HG03521 (cell line): Measurements from ENCODE around the gene PROK1.

Experiments used
- ATAC-seq: cut with Tn5 transposase; IDR thresholded peaks from one replicate; pipeline ENCODE4 v1.9.1; 2021; ENCODE audit warnings: mild to moderate bottlenecking, moderate library complexity; ENCODE audit not compliant: unreplicated experiment

PROK1 gene

DNA sequence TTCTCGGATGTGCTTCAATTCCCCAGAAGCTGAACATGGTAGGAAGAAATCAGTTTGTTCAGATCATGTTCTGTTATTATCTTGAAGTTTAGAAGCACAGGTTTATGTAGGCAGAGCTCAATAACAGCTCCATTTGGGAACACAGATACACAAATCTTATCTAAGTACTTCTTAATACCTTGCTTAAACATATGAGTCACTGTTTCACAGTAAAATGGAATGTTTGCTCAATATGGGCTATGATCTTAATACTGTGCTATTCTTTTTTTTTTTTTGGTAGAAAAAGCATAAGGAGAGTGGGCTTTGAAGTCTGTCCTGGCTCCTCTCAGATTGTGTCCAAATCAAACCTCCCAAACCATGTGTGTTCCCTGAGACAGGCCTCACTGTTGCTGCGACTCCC, 13.4 kb downstream of the PROK1 start:
- no peak for ATAC-seq

GRCh38 chr1:110465038-110465813, 14.3 kb downstream of the PROK1 start:
- ATAC-seq, result no peak

- no peak for ATAC-seq
These were observed 14.9 kb downstream of the PROK1 start for GRCh38 chr1:110465814-110466380.

DNA sequence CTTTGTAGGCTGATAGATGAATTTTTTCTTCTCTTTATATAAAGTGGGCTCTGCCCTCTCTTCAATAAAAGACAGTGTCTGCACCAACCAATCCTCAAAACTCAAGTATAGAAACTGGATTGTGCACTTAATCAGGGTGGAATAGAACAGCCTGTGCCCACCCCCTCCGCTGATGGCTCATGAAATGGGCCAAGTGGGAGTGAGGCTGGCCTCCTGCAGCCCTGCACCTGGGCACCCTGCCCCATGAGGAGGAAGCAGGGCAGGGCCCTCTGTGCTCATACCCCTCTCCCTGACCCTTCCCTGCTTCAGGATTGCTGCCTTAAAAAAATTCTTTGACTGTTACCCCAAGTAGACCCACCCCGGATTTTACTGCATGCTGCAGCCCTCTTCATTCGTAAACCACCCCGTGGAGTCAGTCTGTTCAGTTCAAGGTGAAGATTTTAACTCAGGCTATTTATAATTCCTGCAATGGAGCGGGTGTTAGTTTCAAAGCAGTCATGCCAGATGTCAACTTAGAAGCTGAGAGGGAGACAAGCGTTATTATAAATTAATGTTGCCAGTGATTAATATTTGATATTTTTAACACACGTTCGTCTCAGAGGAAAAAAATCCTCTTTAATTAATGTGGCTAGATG, 15.8 kb downstream of the PROK1 start:
- ATAC-seq, result no peak

GRCh38 chr1:110471131-110471530, 20.2 kb downstream of the PROK1 start:
- ATAC-seq, result no peak

- ATAC-seq, result no peak
These were observed 21.6 kb downstream of the PROK1 start for GRCh38 chr1:110472546-110472945.

- no peak for ATAC-seq
These were observed 23.5 kb downstream of the PROK1 start for GRCh38 chr1:110474444-110474843.

DNA sequence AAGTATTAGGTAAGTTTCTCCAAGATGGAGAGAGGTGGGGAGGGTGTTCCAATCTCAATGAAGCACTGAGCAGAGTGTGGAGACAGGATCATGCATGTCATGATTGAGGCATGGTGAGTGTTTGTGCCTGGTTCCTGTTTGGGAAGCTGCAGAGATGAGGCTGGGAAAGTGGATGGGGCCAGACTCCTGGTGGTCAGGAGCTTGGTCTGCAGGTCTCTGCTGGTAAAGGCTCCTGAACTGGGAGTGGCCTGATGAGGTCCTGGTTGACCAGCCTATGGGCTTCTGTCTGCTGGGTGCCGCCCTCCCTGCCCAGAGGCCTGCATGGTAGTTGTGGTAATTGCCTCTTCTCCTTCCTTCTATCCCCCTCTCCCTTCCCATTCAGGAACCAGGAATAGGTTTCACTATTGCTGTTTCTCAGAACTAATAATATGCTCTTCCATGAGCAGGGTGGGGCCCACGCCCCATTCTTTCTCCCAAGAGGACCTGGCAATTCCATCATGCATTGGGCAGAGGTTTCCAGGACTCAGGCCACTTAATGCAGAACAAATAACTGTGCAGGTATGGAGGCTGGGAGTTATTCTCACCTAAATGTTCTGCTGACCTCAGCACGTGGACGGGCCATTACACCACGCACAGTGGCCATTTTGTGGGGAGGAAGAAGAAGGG, 24.5 kb downstream of the PROK1 start:
- ATAC-seq, result no peak

DNA sequence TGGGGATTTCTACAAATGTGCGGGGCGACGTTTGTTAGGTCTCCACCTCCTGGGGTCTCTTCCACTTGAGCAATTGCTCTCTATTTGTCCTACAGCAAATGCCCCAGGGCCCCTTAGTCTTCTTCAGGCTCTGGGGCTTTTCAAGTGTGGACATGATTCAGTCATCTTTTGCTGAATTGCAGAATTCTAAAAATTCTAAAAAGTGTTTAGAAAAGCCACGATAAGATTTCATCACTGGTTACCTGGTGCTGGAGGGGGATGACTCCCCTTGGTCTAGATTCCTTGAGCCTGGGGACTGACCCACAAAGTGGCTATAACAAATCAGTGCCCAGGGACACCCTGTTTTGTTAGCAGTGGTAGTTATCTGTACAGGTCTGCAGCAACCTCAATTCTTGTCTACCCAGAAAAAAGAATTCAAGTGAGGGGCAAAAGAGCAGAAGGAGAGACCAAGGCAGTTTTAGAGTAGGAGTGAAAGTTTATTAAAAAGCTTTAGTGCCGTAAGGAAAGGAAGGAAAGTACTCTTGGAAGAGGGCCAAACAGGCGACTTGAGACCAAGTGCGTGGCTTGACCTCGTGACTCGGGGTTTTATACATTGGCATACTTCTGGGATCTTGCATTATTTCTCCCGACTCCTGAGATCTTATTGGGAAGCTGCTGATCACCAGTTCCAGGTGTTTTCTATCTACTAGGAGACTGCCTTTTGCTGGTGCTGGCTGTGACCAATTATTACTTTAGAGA, 25.2 kb downstream of the PROK1 start:
- ATAC-seq, result no peak

GRCh38 chr1:110477041-110477440, 26.1 kb downstream of the PROK1 start:
- ATAC-seq, result no peak

DNA sequence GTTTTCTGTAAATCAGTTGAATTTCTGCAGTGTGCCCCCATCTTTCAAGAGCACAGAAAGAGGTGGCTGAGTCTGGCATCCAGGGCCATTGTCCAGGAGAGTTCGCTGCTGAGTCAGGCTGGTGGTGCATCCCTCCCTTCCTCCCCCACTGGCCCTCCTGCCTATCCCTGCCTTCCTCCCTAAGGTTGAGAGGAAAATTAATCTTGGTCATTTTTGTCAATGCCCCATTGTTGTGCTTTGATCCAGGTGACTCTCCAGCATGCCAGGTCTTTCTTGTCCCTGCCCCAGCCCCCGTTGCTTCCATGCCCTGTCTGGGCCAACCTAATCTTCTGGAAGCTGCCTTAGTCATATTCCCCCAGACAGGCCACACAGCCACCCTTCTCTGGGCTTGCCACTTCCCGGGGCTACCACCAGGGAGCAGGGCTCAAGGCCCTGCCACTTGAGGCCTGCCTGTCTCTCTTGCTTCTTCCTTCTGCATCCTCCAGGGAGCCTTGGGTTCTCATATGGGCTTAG, 26.6 kb downstream of the PROK1 start:
- no peak for ATAC-seq

DNA sequence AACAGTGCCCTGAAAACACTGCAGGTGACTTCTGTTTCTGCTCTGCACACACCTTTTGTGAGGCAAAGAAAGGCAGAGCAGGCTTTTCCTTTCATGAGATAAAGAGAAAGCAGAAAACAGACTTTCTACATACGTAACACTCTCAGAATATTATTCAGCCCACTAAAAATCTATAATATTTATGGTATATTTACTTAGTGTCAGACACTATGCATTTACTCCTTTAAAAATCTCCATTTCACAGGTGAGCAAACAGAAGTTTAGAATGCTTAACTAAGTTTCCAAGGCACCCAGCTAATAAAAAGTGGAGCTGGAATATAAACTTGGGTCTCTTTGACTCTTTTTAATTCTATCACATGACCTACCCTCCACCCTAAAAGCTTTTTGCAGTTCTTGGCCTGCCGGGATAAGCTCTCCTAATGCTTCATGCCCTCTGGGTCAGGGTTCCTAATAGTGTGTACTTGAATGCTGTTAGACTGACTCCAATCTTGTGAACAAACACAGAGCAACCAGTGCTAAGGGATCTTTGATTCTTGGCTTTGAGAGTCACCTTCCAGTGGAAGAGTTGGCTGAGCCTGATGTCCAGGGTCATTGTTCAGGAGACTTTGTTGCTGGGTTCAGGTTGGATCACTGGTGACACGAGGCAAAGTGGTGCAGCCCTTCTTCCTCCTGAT, 27.2 kb downstream of the PROK1 start:
- ATAC-seq, result no peak

DNA sequence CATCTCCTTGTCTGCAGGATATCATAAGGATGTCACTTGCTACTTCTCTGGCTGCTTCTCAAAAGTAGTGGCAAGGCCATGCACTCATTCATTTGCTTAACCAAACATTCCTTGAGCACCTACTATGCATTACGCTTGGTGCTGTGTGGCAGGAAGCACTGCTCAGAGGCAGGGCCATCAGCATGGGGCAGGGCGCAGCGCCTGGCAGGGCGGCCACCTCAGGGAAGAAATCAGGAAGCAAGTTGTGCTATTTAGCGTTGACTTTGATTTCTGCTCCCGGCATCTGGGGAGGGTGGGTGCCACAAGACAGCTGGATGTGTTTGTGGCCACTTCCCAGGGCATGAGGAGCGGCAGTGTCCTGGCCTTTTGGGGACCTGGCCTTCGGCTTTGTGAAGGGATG, 27.9 kb downstream of the PROK1 start:
- ATAC-seq, result no peak

DNA sequence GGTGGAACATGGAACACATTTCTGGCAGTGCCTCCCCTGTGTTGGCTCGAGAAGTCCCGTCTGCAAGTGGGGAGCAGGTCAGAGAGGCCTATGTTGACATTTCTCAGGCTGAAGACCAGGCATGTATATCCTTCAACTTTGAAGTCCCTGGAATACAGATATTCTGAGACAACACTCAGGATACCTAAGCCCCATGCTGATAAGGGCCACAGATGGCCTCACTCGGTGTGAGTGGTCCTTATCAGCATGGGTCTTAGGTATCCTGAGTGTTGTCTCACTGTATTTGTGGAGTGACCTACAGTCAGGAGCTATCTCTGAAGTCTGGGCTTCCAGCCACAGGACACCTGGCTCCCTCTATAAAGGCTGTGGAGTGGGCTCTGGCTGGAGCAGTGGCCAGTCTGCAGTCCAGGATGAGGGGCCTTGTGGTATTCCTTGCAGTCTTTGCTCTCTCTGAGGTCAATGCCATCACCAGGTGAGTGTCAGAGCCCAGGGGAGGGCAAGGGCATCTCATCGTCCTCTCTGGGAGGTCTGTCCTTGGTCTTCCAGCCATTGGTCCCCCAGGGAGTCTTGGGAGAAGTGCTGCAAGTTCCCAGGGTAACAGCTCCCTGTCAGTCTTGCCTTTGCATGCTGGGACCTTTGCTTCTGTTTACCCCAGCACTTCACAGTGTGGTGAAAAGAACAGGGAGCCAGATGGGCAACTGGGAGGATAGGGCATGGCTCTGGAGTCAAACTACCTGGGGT, 29.6 kb downstream of the PROK1 start:
- ATAC-seq, result no peak

DNA sequence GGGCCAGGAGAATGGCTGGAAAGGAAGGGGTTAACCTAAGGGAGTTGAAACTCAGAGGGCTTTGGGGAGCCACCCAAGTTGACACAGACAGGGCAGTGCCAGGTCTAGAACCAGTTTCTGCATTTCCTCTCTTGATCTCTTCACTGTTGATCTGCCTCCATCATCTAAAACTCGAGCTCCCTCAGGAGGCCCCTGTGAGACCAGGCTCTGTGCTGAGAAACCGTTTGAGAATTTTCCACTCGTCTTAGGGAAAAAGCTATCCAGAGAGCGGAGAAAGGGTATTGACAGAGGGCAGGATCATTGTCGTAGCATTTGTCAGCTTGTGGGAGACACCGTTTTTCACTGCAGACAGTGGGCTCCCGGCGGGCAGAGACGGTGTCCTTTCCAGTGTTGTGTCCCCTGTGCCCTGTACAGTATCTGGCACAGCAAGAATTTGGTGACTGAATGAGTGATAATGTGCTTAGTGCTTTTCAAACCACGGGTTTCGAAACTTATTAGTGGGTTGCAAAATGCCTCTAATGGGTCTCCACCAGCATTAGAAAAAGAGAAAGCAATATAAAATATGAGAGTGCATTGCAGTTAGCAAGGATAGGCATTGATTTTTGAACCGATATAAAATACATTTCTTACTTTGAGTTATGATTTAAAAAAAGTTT, 31.1 kb downstream of the PROK1 start:
- no peak for ATAC-seq

GRCh38 chr1:110482662-110483307, 31.8 kb downstream of the PROK1 start:
- ATAC-seq, result no peak

GRCh38 chr1:110483308-110483685, 32.3 kb downstream of the PROK1 start:
- ATAC-seq, result no peak

GRCh38 chr1:110484801-110485200, 33.9 kb downstream of the PROK1 start:
- ATAC-seq, result no peak

DNA sequence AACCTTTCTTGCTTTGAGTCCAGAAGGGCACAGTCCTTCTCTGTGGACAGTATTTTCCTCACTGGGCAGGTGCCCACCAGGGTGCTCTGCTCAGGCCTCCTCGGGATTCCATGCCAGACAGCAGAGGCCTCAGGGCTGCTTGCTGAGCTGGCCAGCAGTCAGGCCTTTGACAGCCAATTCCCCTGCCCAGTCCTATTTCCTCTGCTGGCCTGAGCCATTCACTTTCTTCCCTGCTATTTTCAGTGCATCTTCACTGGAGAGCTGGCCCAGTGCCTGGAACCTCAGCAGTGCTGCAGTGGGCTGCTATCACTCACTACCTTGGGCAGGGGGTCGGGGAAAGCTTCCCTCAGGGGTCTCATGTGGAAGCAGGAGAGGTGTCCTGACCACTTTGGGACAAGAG, 34.8 kb downstream of the PROK1 start:
- ATAC-seq, result no peak
